Adrenal gland (tissue), 12 donors: ENCODE data around the gene BAZ1A. TPM values are rescaled to one million over a fixed set of nuclear protein-coding genes. Genes with fewer than 3 reads are reported as not detected.

ENCODE experiments used
- DNase-seq, 7 donors: peaks; one replicate each; pipeline ENCODE4 v3.0.0-alpha.2; 2019 to 2020
- H3K27ac ChIP-seq, 5 donors: fragments of 200-600 bp; sonication (generic) in 4 of 5; 1 replicate in 3 of 5; 2 replicates in 2 of 5; pipeline versions ENCODE4 v1.5.1 to v1.8.0; 2016 to 2020; ENCODE audit warnings: mild to moderate bottlenecking in 1 of 5
- H3K27me3 ChIP-seq: fragments of 200-600 bp; 2 replicates; pipeline ENCODE4 v1.8.0; 2021
- H3K36me3 ChIP-seq, 2 donors: fragments of 200-600 bp; replicated peaks in 1 of 2; 1 replicate in 1 of 2; 2 replicates in 1 of 2; pipeline versions ENCODE4 v1.5.1 to v1.8.0; 2018 to 2022
- H3K4me1 ChIP-seq, 2 donors: fragments of 200-600 bp; replicated peaks in 1 of 2; 1 replicate in 1 of 2; 2 replicates in 1 of 2; pipeline versions ENCODE4 v1.5.1 to v1.8.0; 2018 to 2021
- H3K4me3 ChIP-seq, 4 donors: fragments of 200-600 bp; sonication (generic) in 3 of 4; one replicate each; pipeline ENCODE4 v1.5.1; 2016 to 2018
- H3K9me3 ChIP-seq, 3 donors: fragments of 200-600 bp; sonication (generic) in 1 of 3; replicated peaks in 1 of 3; 1 replicate in 2 of 3; 2 replicates in 1 of 3; pipeline versions ENCODE4 v1.5.1 to v1.8.0; 2016 to 2021
- CTCF ChIP-seq, 6 experiments: fragments of 450-650 bp in 4 of 6; fragments of 200-600 bp in 2 of 6; sonication (generic) in 1 of 6; IDR thresholded peaks; 1 replicate in 5 of 6; 2 replicates in 1 of 6; pipeline versions ENCODE4 v1.5.1 to v1.8.0; 2016 to 2021; ENCODE audit warnings: antibody characterized with exemption in 6 of 6, mild to moderate bottlenecking in 2 of 6, moderate library complexity in 1 of 6
- POLR2A ChIP-seq, 2 donors: fragments of 450-650 bp; IDR thresholded peaks; one replicate each; pipeline ENCODE4 v1.6.1; 2017; ENCODE audit warnings: antibody characterized with exemption in 2 of 2, mild to moderate bottlenecking in 2 of 2, moderate library complexity in 1 of 2
- WGBS, 4 donors: extraction: QIAGEN DNeasy Blood & Tissue Kit in 2 of 4; methylation state at CpG; one replicate each; pipeline versions ENCODE4 v1.1.5 to v1.1.7; 2013 to 2017; 5-methylcytosine and 5-hydroxymethylcytosine counted together
- intact Hi-C, 2 donors: fragments of 100-400 bp; cut with DNase I; formaldehyde crosslinking; loops; one replicate each; pipeline versions ENCODE4 v1.14.1 to v1.15.0; 2022 to 2023
- polyA plus RNA-seq, 3 donors: library from polyadenylated mRNA; stranded (reverse); fragments of 200-250 nt in 2 of 3; fragments of 350-450 nt in 1 of 3; fragmentation: Illumina TruSeq in 1 of 3; extraction: RNeasy Lipid Tissue Mini Kit (QIAGEN cat#74804) in 1 of 3; gene quantifications; one replicate each; pipeline ENCODE4 v1.2.3, GENCODE V29; 2013 to 2014
- small RNA-seq, 2 donors: library from RNA; depleted of rRNA; stranded (forward); fragments of <200 nt; gene quantifications; one replicate each; pipeline ENCODE3, GENCODE V24; 2016
- total RNA-seq, 9 donors: library from RNA; depleted of rRNA in 4 of 9; stranded (reverse); fragments of >200 nt in 4 of 9; fragments of 120-200 nt in 1 of 9; fragmentation: NEBNext Ultra II Directional in 1 of 9; extraction: Animal tissue kit (Norgen Biotek cat#: 25700) in 1 of 9; gene quantifications; one replicate each; pipeline versions ENCODE4 v1.1.0 to v1.2.4, GENCODE V29; 2013 to 2023
- donor health status: healthy with polysubstance abuse.
- donor health status: Bipolar disorder and iron deficiency.
- donor health status: DM: yes; HTN: yes; CAD: no.
- donor health status: DM: no; HTN: no; CAD: no.
- donor health status: DM: no; HTN: no; CAD: no.
- donor health status: DM: yes; HTN: yes; CAD: no.

BAZ1A gene
- total and polyA plus RNA-seq, 12 donors: 8.5 to 33.0 (median 14.4) TPM

- H3K27ac ChIP-seq: peak overlapping the region in 4 of 5 donors; percentile 2 to 98 (median 40)
- peaks cover 40 to 50% of the 10 kb centered on the region in 2 donors for H3K4me1 ChIP-seq
- 19 to 45% (median 27%) methylated on average over 1 of the region's 1 CpG for WGBS, 4 donors
- no peak for TF ChIP-seq CTCF (IDR thresholded peaks at IDR 0.05)
- TF ChIP-seq POLR2A (IDR thresholded peaks at IDR 0.05): no peak
- intact Hi-C loops: no loop called here
- H3K36me3 ChIP-seq: peaks cover 0 to 9% of the 10 kb centered on the region in 2 donors
- no peaks in the 10 kb centered on the region for H3K27me3 ChIP-seq
- H3K9me3 ChIP-seq: no peaks in the 10 kb centered on the region
- DNase-seq: peak in 2 of 7 donors; percentile 19 to 38
- peak overlapping the region in 1 of 4 donors; percentile 6 for H3K4me3 ChIP-seq
These were observed 165.2 kb downstream of the BAZ1A start for GRCh38 chr14:34710006-34710405.

GRCh38 chr14:34707722-34708121 lies 167.4 kb downstream of the BAZ1A start:
- H3K36me3 ChIP-seq: peaks cover 0 to 8% of the 10 kb centered on the region in 2 donors
- H3K27ac ChIP-seq: no peak overlapping the region
- TF ChIP-seq POLR2A (IDR thresholded peaks at IDR 0.05) (no peak), CTCF (IDR thresholded peaks at IDR 0.05) (no peak)
- intact Hi-C loops: no loop called here
- 93 to 97% (median 95%) methylated on average over 3 of the region's 3 CpGs for WGBS, 4 donors
- no peaks in the 10 kb centered on the region for H3K9me3 ChIP-seq
- H3K27me3 ChIP-seq: no peaks in the 10 kb centered on the region
- H3K4me3 ChIP-seq: no peak overlapping the region
- peaks cover 33 to 41% of the 10 kb centered on the region in 2 donors for H3K4me1 ChIP-seq
- no peak for DNase-seq

Small RNA genes lying within 50 kb of the gene (small RNA-seq; reads per million reads assigned to genes)
- gene AL121603.1 (0 reads per million in 2 donors), gene RNU7-41P (0 reads per million in 2 donors)

Other genes with a start within 250 kb of the BAZ1A start
- 100 to 1,000 TPM in 3 of 9 donors, 10 to 100 TPM in 6; 56.7 to 205 (median 87.1) TPM for gene SNX6, start 245.2 kb downstream of the BAZ1A start, total RNA-seq
- gene SNX6, start 245.2 kb downstream of the BAZ1A start, polyA plus RNA-seq: 100 to 1,000 TPM in 1 of 3 donors, 10 to 100 TPM in 2; 16.6 to 101 (median 26.7) TPM
- 100 to 1,000 TPM in 7 of 9 donors, 10 to 100 TPM in 2; 75.5 to 219 (median 133) TPM for gene CFL2, start 160.8 kb downstream of the BAZ1A start, total RNA-seq
- gene CFL2, start 160.8 kb downstream of the BAZ1A start, polyA plus RNA-seq: 100 to 1,000 TPM in 1 of 3 donors, 10 to 100 TPM in 2; 42.8 to 228 (median 63.6) TPM
- 10 to 100 TPM; 40.3 to 83.8 (median 56.8) TPM for gene SRP54, start 107.6 kb upstream of the BAZ1A start, total RNA-seq
- 100 to 1,000 TPM in 1 of 3 donors, 10 to 100 TPM in 2; 17.7 to 143 (median 20.9) TPM for gene SRP54, start 107.6 kb upstream of the BAZ1A start, polyA plus RNA-seq
- gene FAM177A1, start 170.9 kb upstream of the BAZ1A start, total RNA-seq: 10 to 100 TPM; 12.6 to 83.1 (median 42.5) TPM
- 10 to 100 TPM; 29.9 to 85.9 (median 56.8) TPM for gene FAM177A1, start 170.9 kb upstream of the BAZ1A start, polyA plus RNA-seq
- 10 to 100 TPM; 15.6 to 70.5 (median 31.9) TPM for gene PPP2R3C, start 246.6 kb upstream of the BAZ1A start, total RNA-seq
- 10 to 100 TPM; 14.4 to 38.3 (median 31.2) TPM for gene PPP2R3C, start 246.6 kb upstream of the BAZ1A start, polyA plus RNA-seq
- 10 to 100 TPM; 20.0 to 48.6 (median 33.0) TPM for gene PRORP, start 247.2 kb upstream of the BAZ1A start, total RNA-seq
- 10 to 100 TPM in 2 of 3 donors, 1 to 10 TPM in 1; 3.9 to 52.2 (median 11.9) TPM for gene PRORP, start 247.2 kb upstream of the BAZ1A start, polyA plus RNA-seq